HG03097 (cell line): ENCODE data around the gene ROR1.

Experiments
- ATAC-seq: cut with Tn5 transposase; IDR thresholded peaks from one replicate; pipeline ENCODE4 v1.9.1; 2021; ENCODE audit not compliant: unreplicated experiment, low FRiP score

ROR1 gene

DNA sequence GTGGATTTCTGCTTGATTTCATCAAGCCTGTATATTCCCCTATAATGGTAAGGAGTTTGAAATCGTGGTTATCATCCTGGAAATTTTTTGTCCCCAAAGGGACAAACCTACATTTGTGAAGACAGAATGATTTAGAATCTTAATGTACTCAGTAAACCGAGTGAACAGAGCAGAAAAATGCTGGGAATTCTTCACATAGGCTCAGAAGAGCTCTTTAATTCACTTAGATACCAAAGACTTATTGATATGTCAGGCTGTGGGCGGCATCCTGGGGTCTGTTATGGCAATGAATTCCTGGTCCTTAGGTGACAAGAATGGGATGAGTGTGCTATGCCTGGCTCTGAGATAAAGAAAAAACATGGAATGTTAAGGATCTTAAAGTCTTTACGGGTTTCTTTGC lies 74.9 kb downstream of the ROR1 start:
- no peak for ATAC-seq

GRCh38 chr1:63849149-63849548 lies 75.3 kb downstream of the ROR1 start:
- ATAC-seq = no peak

GRCh38 chr1:63854091-63854490 lies 80.3 kb downstream of the ROR1 start:
- no peak for ATAC-seq

DNA sequence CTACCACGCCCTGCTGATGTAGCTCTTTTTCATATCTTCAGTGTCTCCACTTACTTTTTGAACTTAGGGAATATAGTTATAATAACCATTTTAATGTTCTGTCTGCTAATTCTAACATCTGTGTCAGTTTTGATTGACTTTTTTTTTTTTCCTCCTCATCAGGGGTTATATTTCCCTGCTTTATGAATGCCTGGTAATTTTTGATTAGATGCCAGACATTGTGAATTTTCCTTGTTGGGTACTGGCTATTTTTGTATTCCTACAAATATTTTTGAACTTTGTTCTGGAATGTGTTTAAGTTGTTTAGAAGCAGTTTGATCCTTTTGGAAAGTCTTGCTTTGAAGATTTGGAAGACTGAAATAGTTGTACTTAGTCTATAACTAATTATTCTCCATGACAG lies 82.1 kb downstream of the ROR1 start:
- no peak for ATAC-seq

- ATAC-seq = no peak
Measured at GRCh38 chr1:63856924-63857323, 83.1 kb downstream of the ROR1 start.

GRCh38 chr1:63857478-63857877 lies 83.7 kb downstream of the ROR1 start:
- ATAC-seq = no peak

- no peak for ATAC-seq
Measured at GRCh38 chr1:63858153-63858552, 84.3 kb downstream of the ROR1 start.

DNA sequence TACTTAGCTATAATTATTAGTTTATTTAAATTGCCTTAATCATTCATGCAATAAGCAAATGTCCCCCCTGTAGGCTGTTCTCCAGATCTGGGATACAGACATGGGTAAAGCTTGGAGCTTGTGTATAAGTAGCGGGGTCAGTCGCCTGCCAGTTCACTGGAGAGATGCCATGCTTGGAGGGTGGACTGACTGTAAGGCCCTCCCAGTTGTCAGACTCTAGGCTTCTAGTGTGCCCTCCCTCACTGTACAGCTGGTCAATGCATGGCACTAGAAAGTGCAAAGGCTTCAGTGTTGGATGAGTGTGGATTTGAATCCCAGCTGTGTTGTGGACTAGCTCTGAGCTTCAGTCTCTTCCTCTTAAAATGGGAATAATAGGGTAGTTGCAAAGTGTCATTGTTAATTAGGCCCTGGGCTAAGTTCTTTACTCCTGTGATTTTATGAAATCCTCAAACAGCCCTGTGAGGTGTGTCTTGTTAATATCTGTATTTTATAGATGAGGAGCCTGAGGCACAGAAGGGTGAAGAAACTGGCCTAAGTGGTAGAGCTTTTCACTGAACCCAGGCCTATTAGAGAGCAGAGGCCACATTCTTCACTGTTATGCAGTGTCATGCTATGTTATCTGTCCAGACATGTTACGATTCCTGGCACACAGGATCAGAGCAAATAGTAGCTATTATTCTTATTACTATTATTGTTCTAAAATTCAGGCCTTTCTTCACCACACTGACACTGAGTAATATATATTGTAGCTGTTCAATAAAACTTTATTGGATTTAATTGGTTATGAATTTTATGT lies 85.9 kb downstream of the ROR1 start:
- ATAC-seq = no peak

DNA sequence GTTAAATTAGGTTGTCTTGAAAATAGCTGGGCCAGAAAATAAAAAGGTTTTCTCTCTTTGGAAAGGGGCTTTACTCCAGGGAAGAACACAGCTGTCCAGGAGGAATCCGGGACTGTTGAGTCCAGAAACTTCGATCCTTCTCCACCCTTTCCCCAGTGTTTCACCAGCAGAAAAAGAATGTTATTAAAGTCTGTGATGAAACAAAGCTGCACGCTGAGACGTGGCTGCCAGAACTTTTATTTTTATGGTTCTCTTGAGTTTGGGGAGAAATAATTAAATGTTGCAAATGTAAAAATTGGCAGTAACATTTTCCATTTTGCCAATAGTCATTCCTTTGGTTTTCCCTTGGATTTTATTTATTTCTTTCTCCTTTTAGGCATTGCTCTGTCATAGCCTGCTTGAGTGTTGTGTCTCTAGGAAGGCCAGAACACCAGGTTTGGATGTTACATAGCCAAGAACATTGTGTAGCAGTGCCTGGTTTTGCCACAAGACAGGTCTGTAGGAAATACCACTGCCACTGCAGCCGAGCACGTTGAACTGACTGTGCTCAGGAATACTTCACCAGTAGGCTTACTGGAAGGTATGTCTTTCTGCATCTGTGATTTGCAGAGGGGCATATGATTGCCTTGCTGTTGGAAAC lies 87.4 kb downstream of the ROR1 start:
- ATAC-seq = no peak

DNA sequence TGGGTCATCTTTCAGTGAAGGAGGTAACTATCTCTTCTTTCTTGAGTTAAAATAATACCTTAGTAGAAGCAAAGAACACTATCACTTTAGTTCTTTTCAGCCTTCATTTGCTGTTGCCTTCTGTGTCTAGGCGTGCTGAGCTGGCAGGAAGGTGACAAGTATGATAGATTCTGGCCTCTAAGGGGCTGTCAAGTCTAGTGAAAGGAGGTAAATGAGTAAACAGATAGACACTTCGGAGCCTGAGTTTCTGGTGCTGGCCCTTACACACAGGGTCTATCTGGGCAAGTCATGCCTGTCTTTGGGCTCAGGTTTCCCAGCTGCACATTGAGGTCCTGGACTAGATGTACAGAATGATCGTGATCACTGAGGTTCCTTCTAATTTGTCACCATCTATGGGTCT lies 89.3 kb downstream of the ROR1 start:
- no peak for ATAC-seq

DNA sequence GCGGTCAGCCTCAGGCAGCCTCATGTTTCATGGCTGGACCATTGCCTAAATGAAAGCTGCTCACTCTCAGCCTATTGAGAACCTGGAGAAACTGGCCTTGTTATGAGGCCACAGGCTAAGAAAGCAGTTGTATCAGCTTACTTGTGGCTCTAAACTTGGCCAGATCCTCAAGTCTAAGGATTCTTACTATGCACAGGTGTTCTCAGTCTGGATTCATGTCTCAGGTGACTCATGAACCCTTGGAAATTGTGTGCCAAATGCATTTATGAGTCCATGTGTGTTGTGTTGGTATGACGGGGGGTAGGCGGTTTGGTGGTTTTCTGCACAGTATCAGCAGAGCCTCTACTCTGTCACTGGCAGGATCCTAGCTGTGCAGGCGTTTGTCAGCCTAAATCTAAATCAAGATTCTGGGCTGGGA lies 90.4 kb downstream of the ROR1 start:
- no peak for ATAC-seq

DNA sequence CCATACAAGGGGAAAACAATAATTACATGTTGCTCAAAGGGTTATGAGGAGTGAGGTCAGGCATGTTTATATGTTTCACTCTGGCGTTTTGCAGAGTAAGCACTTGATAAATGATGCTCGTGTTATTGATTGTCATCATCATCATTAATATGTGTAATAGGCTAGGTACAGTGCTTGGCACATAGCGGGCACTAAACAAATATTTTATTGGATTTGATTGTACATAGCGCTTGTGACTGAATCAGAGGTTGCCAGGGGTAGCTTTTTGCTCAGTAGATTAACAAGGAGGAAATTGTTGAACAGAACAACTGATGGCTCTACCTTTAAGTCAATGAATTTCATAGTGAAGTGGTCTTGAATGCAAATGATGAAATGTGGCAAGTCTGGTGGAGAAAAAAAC lies 91.7 kb downstream of the ROR1 start:
- no peak for ATAC-seq

GRCh38 chr1:63866084-63866483 lies 92.3 kb downstream of the ROR1 start:
- ATAC-seq = no peak

DNA sequence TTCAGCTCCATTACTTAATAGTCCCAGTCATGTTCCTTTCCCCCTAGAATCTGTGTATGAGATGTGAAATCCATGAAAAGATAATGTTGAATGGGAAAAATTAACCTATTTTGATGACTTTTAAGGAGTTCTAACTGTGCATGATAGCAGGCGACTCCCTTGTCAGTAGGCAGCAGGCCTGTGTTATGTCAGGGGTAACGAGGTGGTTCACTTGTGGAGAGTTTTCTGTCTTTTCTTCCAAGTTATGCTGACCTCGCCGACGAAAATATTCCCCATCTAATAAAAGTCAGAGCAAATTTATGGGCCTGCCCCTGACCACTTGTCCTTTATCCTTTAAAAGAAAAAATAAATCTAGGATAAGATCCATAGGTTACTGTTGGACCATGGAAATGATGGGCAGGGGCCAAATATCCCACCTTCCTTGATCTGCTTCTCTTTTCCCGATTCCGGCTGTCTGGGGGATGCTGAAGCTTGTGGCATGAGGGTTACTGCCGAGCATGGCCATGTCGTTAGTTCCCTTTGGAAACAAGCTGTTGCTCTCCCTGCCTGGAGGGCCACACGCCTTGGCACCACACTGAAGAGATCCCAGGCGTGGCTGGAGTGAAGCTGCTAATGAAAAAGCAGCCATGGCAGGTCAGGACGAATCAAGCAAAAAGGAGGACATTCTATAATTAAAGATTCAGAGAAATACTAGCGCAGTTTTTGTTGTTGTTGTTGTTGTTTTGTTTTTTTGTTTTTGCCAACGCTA lies 93.8 kb downstream of the ROR1 start:
- no peak for ATAC-seq

- ATAC-seq = no peak
Measured at GRCh38 chr1:63868268-63868781, 94.5 kb downstream of the ROR1 start.

GRCh38 chr1:63870152-63870551 lies 96.3 kb downstream of the ROR1 start:
- ATAC-seq = no peak

GRCh38 chr1:63871463-63871862 lies 97.6 kb downstream of the ROR1 start:
- no peak for ATAC-seq

- ATAC-seq = no peak
Measured at GRCh38 chr1:63873751-63874150, 99.9 kb downstream of the ROR1 start.

DNA sequence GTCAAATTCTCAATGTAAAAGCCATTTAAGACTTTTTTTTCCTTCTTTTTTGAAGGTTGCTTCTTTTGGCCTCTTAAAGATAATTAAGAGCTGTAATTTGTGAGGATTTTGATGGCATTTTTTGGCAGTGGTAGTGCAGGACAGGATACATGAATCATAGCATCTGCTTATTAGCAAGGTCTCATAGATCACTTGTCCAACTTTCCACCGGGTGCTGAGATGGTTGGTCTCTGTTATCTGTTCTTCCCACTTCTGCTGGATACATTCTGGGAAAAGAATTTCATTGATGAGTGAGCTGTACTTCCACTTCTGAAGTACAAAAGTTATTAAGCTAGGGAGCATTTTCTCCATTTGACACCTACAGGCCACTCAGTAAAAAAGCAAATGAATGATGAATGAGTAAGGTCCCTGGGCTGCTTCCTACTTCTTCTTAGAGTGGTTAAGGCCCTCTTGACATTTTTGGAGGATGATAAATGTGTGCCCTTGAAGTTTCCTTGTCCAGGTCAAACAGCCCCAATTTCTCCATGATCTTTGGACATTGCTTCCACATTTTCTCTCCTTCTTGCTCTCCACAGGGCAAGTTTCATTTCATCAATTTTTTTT lies 100.6 kb downstream of the ROR1 start:
- no peak for ATAC-seq

DNA sequence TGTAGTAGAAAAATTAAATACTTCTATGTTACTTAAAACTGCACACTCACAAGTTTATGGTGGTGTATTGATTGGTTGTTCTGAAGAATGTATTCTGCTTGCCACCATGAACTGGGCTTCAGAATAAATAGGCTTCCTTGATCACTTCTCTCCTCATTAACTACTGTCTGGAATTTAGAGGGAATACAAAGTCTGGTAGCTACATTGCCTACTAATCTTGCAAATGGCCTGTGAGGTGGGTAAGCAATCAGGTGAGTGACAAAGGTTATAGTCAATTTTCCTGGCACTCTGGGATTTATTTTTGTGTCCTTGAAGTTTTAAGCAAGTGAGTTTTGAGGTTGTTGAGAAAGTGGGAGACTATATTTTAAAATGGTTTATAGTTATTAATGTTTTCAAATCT lies 101.8 kb downstream of the ROR1 start:
- ATAC-seq = no peak
